ENCODE data around the gene FPGS. TPM values are rescaled to one million over a fixed set of nuclear protein-coding genes. Genes with fewer than 3 reads are reported as not detected.
"Not testable (repeated sequence)": the region's sequence is repeated elsewhere in the genome, so short reads cannot be mapped to it uniquely, and the experiment has no call there.

The FPGS gene
- total RNA-seq, 1 donor from 2014 or later: 68.9 TPM

- Histone ChIP-seq H3K4me1 (peaks cover 71% of the 10 kb centered on the region), H3K9me3 (no peaks in the 10 kb centered on the region), H3K4me3 (no peak overlapping the region), H3K27me3 (no peaks in the 10 kb centered on the region), H3K27ac (peak overlapping the region; percentile 79), H3K36me3 (peaks cover 35% of the 10 kb centered on the region)
- no peak for ATAC-seq
- TF ChIP-seq, protein P1, sequence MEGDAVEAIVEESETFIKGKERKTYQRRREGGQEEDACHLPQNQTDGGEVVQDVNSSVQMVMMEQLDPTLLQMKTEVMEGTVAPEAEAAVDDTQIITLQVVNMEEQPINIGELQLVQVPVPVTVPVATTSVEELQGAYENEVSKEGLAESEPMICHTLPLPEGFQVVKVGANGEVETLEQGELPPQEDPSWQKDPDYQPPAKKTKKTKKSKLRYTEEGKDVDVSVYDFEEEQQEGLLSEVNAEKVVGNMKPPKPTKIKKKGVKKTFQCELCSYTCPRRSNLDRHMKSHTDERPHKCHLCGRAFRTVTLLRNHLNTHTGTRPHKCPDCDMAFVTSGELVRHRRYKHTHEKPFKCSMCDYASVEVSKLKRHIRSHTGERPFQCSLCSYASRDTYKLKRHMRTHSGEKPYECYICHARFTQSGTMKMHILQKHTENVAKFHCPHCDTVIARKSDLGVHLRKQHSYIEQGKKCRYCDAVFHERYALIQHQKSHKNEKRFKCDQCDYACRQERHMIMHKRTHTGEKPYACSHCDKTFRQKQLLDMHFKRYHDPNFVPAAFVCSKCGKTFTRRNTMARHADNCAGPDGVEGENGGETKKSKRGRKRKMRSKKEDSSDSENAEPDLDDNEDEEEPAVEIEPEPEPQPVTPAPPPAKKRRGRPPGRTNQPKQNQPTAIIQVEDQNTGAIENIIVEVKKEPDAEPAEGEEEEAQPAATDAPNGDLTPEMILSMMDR (IDR thresholded peaks at IDR 0.05): no peak
- intact Hi-C loops (cut with DNase I): no loop called here
- no peak for DNase-seq
Measured at GRCh38 chr9:127829205-127829906, 26.7 kb downstream of the FPGS start.

GRCh38 chr9:127832248-127832647 is 29.6 kb downstream of the FPGS start:
- H3K27me3 ChIP-seq: no peaks in the 10 kb centered on the region
- peak overlapping the region; percentile 91 for H3K27ac ChIP-seq
- peaks cover 17% of the 10 kb centered on the region for H3K36me3 ChIP-seq
- intact Hi-C loops (cut with DNase I): no loop called here
- no peak for DNase-seq
- no peak for ATAC-seq
- no peak overlapping the region for H3K4me3 ChIP-seq
- TF ChIP-seq, protein P1 (IDR thresholded peaks at IDR 0.05): no peak
- H3K9me3 ChIP-seq: no peaks in the 10 kb centered on the region
- peaks cover 93% of the 10 kb centered on the region for H3K4me1 ChIP-seq

DNA sequence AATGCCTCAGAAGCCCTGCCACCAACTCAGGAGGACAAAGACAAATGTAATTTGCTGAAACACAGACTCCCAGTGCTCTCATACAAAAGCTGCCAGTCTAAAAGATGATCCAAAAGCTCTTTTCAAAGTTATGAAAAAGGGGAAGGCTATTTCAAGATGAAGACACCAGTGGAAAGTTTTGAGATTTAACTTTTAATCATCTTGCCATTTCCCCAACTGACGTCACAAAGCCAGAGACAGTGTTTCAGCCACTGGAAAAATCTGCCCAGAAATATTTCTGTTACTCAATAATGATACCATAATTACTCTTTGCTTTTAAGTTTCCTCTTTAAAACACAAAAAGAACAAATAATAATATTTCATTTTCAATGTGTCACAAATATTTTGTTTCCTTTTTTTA is 30.9 kb downstream of the FPGS start:
- intact Hi-C loops (cut with DNase I): no loop called here
- Histone ChIP-seq H3K4me1 (peaks cover 93% of the 10 kb centered on the region), H3K4me3 (no peak overlapping the region), H3K36me3 (peaks cover 16% of the 10 kb centered on the region), H3K9me3 (no peaks in the 10 kb centered on the region), H3K27ac (peak overlapping the region; percentile 91), H3K27me3 (no peaks in the 10 kb centered on the region)
- TF ChIP-seq, protein P1 (IDR thresholded peaks at IDR 0.05): no peak
- ATAC-seq (no peak), DNase-seq (no peak)

- peak; percentile 35 for ATAC-seq
- DNase-seq: peak; percentile 80
- Histone ChIP-seq H3K27me3 (no peaks in the 10 kb centered on the region), H3K4me3 (peak overlapping the region; percentile 16), H3K9me3 (no peaks in the 10 kb centered on the region), H3K27ac (peak overlapping the region; percentile 91), H3K36me3 (peaks cover 6% of the 10 kb centered on the region), H3K4me1 (peaks cover 87% of the 10 kb centered on the region)
- intact Hi-C loops (cut with DNase I): no loop called here
- TF ChIP-seq, protein P1 (IDR thresholded peaks at IDR 0.05): no peak
Measured at GRCh38 chr9:127835991-127836516, 33.4 kb downstream of the FPGS start.

DNA sequence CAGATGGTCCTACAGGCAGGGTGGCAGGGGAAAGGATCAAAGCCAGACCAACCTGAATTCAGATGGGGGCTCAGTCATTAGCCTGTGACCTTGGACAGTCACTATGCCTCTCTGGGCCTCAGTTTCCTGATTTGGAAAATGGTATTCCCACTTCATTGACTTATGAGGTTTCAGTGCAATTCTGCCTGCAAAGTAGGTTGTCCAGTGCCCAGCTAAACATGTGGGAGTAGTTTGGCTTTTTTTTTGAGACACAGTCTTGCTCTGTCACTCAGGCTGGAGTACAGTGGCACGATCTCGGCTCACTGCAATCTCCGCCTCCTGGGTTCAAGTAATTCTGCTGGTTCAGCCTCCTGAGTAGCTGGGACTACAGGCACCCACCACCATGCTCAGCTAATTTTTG is 33.9 kb downstream of the FPGS start:
- H3K4me3 ChIP-seq: peak overlapping the region; percentile 16
- peaks cover 11% of the 10 kb centered on the region for H3K36me3 ChIP-seq
- H3K27me3 ChIP-seq; intact Hi-C loops (cut with DNase I); H3K9me3 ChIP-seq; DNase-seq; ATAC-seq: not testable (repeated sequence)
- peaks cover 83% of the 10 kb centered on the region for H3K4me1 ChIP-seq
- peak overlapping the region; percentile 91 for H3K27ac ChIP-seq

DNA sequence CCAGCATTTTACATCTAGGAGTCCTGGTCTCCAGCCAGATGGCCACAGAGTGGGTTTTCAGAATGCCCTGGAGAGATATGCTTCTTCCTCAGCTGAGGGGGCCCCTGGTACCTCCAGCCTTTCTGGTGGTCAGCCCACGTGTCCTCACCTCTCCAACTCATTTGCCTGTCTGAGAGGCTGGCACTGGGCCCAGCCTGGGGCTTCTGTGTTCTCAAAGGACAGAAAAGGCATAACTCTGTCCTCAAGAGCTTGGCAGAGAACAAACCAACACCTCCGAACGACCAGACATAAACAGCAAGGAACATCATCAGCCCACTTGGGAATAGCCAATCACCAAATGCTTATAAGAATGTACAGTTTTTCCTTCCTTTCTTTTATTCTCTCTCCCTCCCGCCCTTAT is 34.7 kb downstream of the FPGS start:
- ATAC-seq (no peak), DNase-seq (no peak)
- intact Hi-C loops (cut with DNase I): no loop called here

More for the DNA sequence above, 34.7 kb downstream of the FPGS start:
- Histone ChIP-seq H3K4me1 (peaks cover 75% of the 10 kb centered on the region), H3K36me3 (peaks cover 19% of the 10 kb centered on the region), H3K9me3 (no peaks in the 10 kb centered on the region), H3K4me3 (no peak overlapping the region), H3K27ac (peak overlapping the region; percentile 91), H3K27me3 (no peaks in the 10 kb centered on the region)
- TF ChIP-seq, protein P1 (IDR thresholded peaks at IDR 0.05): no peak
